VCaP (cell line): ENCODE data around the gene SDC1.

ENCODE experiments used
- H3K27ac ChIP-seq: fragments of 450-650 bp; 2 replicates; pipeline ENCODE4 v1.5.1; 2017
- TF ChIP-seq, protein P1 (sequence below): fragments of 450-650 bp; conservative IDR thresholded peaks from 2 replicates; pipeline ENCODE4 v1.5.1; 2017; ENCODE audit warnings: mild to moderate bottlenecking, moderate library complexity

SDC1 gene

DNA sequence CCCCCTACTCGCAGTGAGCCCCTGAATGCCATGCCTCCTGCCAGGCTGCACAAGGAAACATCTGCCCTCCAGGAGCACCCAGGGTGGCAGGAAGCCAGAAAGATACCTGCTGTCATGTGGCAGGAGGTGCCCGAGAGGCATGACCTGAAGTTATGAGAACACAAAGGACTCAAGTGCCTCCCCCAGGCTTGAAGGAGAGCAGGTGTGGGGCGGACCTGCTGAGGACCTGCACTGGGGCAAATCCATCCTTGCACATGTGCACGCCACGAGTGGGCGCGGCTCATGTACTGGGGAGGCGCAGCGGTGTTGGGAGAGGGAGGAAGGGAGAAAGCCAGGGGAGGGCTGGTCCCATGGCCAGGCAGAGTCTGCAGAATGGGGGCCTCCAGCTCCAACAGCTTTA, 26.9 kb downstream of the SDC1 start:
- H3K27ac ChIP-seq, result peak overlapping the region; percentile 96
- TF ChIP-seq, protein P1, sequence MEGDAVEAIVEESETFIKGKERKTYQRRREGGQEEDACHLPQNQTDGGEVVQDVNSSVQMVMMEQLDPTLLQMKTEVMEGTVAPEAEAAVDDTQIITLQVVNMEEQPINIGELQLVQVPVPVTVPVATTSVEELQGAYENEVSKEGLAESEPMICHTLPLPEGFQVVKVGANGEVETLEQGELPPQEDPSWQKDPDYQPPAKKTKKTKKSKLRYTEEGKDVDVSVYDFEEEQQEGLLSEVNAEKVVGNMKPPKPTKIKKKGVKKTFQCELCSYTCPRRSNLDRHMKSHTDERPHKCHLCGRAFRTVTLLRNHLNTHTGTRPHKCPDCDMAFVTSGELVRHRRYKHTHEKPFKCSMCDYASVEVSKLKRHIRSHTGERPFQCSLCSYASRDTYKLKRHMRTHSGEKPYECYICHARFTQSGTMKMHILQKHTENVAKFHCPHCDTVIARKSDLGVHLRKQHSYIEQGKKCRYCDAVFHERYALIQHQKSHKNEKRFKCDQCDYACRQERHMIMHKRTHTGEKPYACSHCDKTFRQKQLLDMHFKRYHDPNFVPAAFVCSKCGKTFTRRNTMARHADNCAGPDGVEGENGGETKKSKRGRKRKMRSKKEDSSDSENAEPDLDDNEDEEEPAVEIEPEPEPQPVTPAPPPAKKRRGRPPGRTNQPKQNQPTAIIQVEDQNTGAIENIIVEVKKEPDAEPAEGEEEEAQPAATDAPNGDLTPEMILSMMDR, result peak; percentile 12; the same call in 1 of the 2 replicates

DNA sequence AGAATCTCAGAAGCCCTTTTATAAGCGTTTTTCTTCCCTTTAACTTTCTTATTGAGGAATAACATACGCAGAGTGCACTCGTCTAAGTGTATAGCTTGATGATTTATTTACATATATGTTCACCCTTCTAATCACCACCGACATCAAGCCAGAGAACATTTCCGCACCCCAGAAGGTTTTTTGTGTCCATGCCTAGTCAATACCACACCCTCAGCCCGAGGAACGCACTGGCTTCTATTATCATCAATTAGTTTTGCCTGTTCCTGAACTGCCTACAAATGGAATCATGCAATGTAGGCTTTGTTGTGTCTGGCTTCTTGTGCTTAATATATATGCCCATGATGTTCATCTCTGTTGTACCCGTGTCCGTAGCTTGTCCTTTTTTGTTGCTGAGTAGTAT, 27.7 kb downstream of the SDC1 start:
- TF ChIP-seq, protein P1, result no peak

DNA sequence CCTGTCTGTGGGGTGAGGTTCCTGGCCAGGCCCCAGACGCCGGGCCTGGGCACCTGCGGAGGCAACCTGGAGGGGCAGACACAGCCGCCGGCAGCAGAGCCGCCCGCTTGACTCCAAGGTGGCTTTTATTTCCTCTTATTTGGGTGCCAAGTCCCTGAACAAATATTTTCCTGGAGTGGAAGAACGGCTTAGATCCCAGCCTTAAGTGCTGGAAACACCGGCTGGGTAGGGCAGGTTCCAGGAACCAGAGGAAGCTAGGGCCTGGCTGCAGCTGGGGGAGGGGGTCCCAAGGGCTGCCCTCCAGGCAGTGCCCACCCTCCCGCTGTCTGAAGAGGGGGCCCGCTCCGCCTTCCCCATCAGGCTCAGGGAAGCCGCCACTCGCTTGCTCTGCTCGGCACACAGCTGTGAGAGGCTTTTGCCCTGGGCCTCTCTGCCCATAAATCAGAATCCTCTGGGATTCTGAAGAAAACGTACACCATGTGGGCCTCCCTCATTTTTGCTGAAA, 28.2 kb downstream of the SDC1 start:
- peak overlapping the region; percentile 96 for H3K27ac ChIP-seq
- TF ChIP-seq, protein P1, result no peak; the same call in 1 of the 2 replicates

More for the DNA sequence above, 27.7 kb downstream of the SDC1 start:
- H3K27ac ChIP-seq, result peak overlapping the region; percentile 96

DNA sequence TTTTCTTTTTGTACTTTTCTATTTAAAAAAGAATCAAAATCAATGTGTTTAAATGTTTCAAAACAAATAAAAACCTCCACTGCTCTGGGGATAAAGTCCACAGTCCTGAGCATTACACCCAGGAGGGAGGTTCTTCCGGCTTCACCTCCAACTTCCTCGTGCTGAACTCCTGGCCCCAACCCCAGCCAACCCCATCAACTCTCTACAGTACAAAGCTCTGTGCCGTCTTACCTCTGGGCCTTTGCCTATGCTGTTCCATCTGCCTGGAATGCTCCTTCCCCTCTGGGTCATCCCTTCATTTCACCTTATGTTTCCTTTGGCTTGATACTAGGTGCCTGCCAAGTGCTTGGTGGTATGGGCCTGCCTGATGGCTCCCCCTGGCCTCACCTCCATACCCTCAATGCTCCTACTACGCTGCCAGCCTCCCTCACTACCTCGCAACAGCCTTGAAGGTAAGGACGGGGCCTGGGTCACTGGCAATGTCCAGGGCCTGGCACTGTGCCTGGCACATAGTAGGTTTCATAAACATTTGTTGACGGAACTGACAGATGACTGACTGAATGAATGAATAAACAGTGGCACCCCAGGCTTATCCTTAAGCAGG, 28.8 kb downstream of the SDC1 start:
- peak overlapping the region; percentile 96 for H3K27ac ChIP-seq

DNA sequence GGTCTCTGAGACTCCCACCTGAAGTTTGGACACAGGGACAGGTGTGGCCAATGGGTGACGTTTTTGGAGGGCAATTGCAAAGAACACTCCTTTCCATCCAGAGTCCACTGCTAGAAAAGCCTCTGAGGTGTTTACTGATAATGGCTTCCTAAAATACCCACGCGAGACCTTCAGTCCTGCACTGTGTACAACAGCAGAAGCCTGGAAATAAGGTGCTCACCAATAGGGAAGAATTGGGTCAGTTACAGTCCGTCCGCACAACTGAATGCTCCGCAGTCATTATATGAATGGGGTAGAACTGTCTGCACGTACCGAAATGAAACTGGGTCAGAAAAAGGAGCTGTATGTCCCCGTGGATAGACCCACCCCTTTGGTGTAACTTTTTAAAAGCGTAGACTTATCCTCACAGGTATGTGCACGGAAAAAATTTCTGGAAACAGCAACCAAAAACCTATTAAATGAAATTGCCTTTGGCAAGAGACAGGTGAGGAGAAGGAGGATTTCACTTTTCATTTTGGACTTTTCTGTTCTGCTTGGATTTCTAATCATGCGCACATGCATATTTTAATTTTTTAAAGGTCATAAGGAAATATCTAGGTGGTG, 29.4 kb downstream of the SDC1 start:
- peak overlapping the region; percentile 96 for H3K27ac ChIP-seq
- TF ChIP-seq, protein P1, result no peak

More for the DNA sequence above, 28.8 kb downstream of the SDC1 start:
- TF ChIP-seq, protein P1, result no peak

DNA sequence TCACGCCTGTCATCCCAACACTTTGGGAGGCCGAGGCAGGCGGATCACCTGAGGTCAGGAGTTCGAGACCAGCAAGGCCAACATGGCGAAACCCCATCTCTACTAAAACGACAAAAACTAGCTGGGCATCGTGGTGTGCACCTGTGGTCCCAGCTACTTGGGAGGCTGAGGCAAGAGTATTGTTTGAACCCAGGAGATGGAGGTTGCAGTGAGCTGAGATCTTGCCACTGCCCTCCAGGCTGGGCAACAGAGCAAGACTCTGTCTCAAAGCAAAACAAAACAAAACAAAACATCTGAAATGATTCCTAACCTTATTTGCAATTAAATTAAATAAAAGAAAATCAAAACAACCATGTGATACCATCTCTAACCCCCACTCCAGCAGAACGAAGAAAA, 29.9 kb downstream of the SDC1 start:
- peak overlapping the region; percentile 96 for H3K27ac ChIP-seq

DNA sequence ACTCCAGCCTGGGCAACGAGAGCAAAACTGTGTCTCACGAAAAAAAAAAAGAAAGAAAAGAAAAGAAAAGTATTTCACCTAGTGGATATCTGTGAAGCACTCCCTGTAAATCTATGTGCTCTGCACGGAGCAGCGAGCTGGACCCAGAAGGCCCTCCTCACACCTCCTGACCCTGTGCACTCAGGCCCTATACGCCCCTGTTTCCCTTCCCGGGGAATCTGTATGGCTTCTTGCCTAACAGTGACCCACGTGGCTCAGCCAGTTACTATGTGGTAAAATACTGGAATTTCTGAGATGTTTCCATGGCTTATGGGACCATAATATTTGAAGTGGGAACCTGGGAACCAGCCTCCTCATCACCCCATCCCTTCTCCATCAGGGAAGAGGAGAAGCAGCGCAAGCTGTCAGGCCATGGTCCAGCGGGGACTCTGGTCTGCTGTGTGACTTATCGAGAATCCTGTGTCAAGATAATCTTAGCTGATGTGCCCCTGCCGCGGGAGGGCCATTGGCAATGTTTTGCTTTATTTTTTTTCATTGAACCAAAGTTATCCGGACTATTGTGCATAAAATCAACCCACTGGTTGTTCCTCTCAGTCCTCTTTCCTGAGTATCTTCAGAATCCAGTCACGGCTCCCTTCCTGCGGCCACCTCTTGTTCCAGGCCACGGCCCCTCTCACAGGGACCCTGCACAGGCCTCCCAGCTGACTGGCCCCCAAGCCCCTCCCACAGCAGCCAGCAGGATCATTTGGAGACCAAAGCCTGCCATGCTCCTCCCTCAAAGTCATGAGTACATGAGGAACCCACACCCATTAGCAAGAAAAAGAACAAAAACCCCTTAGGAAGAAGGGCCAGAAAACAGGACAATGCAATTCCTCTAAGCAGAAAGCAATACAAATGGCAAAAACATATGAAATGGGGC, 30.6 kb downstream of the SDC1 start:
- TF ChIP-seq, protein P1, result no peak
- H3K27ac ChIP-seq, result peak overlapping the region; percentile 96
